Measurements from ENCODE around the gene IGF2R.

DNA sequence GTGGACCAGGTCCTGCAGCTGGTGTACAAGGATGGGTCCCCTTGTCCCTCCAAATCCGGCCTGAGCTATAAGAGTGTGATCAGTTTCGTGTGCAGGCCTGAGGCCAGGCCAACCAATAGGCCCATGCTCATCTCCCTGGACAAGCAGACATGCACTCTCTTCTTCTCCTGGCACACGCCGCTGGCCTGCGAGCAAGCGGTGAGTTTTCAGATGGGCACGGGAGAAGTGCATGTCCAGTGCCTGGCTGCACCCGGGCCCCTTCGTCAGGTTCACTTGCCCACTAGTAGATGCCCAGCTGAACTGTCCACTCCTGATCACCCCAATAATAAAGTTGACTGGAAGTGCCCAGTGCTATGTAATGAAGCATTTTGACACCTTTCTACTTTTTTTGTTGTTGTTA is 104.4 kb downstream of the IGF2R start:
- TF ChIP-seq, protein P1, sequence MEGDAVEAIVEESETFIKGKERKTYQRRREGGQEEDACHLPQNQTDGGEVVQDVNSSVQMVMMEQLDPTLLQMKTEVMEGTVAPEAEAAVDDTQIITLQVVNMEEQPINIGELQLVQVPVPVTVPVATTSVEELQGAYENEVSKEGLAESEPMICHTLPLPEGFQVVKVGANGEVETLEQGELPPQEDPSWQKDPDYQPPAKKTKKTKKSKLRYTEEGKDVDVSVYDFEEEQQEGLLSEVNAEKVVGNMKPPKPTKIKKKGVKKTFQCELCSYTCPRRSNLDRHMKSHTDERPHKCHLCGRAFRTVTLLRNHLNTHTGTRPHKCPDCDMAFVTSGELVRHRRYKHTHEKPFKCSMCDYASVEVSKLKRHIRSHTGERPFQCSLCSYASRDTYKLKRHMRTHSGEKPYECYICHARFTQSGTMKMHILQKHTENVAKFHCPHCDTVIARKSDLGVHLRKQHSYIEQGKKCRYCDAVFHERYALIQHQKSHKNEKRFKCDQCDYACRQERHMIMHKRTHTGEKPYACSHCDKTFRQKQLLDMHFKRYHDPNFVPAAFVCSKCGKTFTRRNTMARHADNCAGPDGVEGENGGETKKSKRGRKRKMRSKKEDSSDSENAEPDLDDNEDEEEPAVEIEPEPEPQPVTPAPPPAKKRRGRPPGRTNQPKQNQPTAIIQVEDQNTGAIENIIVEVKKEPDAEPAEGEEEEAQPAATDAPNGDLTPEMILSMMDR (IDR thresholded peaks at IDR 0.05), result no peak
- TF ChIP-seq EZH2 (IDR thresholded peaks at IDR 0.05), result no peak

All from neural progenitor cell (in vitro differentiated cells).